Adrenal gland (tissue), 5 donors: Measurements from ENCODE around the gene GRHPR.

Experiments
- POLR2A ChIP-seq, 2 donors: fragments of 450-650 bp; IDR thresholded peaks; one replicate each; pipeline ENCODE4 v1.6.1; 2017; ENCODE audit warnings: antibody characterized with exemption in 2 of 2, mild to moderate bottlenecking in 2 of 2, moderate library complexity in 1 of 2
- TF ChIP-seq, protein P1 (sequence below), 6 experiments: fragments of 450-650 bp in 4 of 6; fragments of 200-600 bp in 2 of 6; sonication (generic) in 1 of 6; IDR thresholded peaks; 1 replicate in 5 of 6; 2 replicates in 1 of 6; pipeline versions ENCODE4 v1.5.1 to v1.8.0; 2016 to 2021; ENCODE audit warnings: antibody characterized with exemption in 6 of 6, mild to moderate bottlenecking in 2 of 6, moderate library complexity in 1 of 6
- donor health status: DM: no; HTN: no; CAD: no.

DNA sequence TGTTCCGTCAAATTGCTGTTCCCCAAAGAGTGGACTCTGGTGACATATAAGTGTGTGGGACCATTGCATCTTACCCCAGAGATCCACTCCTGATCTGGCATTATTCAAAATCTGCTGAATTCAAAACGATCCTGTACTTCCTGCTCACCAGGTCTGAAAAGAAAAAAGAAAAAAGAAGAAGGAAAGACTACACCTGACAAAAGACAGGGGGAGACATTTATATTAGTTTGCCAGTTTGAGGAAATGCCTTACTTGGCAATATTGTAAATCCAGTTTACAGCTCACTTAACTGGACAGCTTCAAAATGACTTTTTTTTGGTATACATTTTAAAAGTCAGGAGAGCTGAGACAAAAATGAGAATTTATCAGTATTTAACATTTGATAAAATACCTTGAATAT lies 15.0 kb upstream of the GRHPR start:
- TF ChIP-seq, protein P1, sequence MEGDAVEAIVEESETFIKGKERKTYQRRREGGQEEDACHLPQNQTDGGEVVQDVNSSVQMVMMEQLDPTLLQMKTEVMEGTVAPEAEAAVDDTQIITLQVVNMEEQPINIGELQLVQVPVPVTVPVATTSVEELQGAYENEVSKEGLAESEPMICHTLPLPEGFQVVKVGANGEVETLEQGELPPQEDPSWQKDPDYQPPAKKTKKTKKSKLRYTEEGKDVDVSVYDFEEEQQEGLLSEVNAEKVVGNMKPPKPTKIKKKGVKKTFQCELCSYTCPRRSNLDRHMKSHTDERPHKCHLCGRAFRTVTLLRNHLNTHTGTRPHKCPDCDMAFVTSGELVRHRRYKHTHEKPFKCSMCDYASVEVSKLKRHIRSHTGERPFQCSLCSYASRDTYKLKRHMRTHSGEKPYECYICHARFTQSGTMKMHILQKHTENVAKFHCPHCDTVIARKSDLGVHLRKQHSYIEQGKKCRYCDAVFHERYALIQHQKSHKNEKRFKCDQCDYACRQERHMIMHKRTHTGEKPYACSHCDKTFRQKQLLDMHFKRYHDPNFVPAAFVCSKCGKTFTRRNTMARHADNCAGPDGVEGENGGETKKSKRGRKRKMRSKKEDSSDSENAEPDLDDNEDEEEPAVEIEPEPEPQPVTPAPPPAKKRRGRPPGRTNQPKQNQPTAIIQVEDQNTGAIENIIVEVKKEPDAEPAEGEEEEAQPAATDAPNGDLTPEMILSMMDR (IDR thresholded peaks at IDR 0.05) = no peak
- no peak for TF ChIP-seq POLR2A (IDR thresholded peaks at IDR 0.05)
